ENCODE data around the gene RRAS2. TPM values are rescaled to one million over a fixed set of nuclear protein-coding genes. Genes with fewer than 3 reads are reported as not detected.

Gene RRAS2
- polyA plus RNA-seq, 1 of the 3 experiments (the other 2 are of a cell fraction) = 53.3 TPM

GRCh38 chr11:14373941-14374646 lies 15.1 kb upstream of the RRAS2 start:
- Histone ChIP-seq H3F3A (replicated peaks; ENCODE audit: insufficient read depth) (peaks cover 10% of the 10 kb centered on the region), H3K4me3 (ENCODE audit: low read depth in 2 of 2, low read length in 1 of 2) (no peak overlapping the region), H4K20me1 (ENCODE audit: insufficient read depth) (no peaks in the 10 kb centered on the region), H3K79me2 (ENCODE audit: insufficient read depth) (no peaks in the 10 kb centered on the region), H3K36me3 (replicated peaks in 1 of 2; ENCODE audit: control insufficient read depth in 1 of 2, insufficient read depth in 2 of 2, low read length in 1 of 2) (no peaks in the 10 kb centered on the region), H3K9me2 (no peaks in the 10 kb centered on the region), H3K9ac (no peak overlapping the region), H3K4me2 (peak overlapping the region; percentile 7; the same call in 1 of the 2 replicates), H3K4me1 (ENCODE audit: control insufficient read depth in 1 of 2, insufficient read depth in 2 of 2, low read depth in 1 of 2, low read length in 1 of 2) (peaks cover 9 to 15% of the 10 kb centered on the region in 2 experiments; a peak in 3 of 4 replicates), H3K27ac (ENCODE audit: low read depth in 2 of 2, low read length in 1 of 2) (peak overlapping the region in 1 of 2 experiments; percentile 22; a peak in 2 of 4 replicates), H3K27me3 (ENCODE audit: insufficient read depth) (no peaks in the 10 kb centered on the region), H2AFZ (ENCODE audit: low read depth) (no peak overlapping the region), H3K9me3 (no peaks in the 10 kb centered on the region)
- TF ChIP-seq JUND (IDR thresholded peaks at IDR 0.05) (peak; percentile 34; the same call in 1 of the 2 replicates), USF1 (IDR thresholded peaks at IDR 0.05; ENCODE audit: borderline replicate concordance, low read depth) (no peak), EZH2phosphoT487 (IDR thresholded peaks at IDR 0.05; ENCODE audit: borderline replicate concordance, low read depth) (no peak), TCF12 (IDR thresholded peaks at IDR 0.05) (peak; percentile 40), TAF1 (IDR thresholded peaks at IDR 0.05; ENCODE audit: borderline replicate concordance, low read depth, low read length) (no peak), NRF1 (IDR thresholded peaks at IDR 0.05; ENCODE audit: low read depth, low read length) (no peak), EP300 (IDR thresholded peaks at IDR 0.05; ENCODE audit: borderline replicate concordance in 1 of 2, low read depth in 1 of 2, low read length in 1 of 2) (peak in 1 of 2 experiments; percentile 30; a peak in 1 of 4 replicates), PBX3 (IDR thresholded peaks at IDR 0.05) (peak; percentile 61), REST (IDR thresholded peaks at IDR 0.05; ENCODE audit: low read depth, low read length) (no peak), FOXM1 (IDR thresholded peaks at IDR 0.05; ENCODE audit: low read depth) (no peak), GATA2 (CRISPR knock-in tag; IDR thresholded peaks at IDR 0.05) (no peak), YY1 (IDR thresholded peaks at IDR 0.05; ENCODE audit: low read depth) (no peak), MEF2A (IDR thresholded peaks at IDR 0.05; ENCODE audit: borderline replicate concordance, low read depth) (no peak), NFIC (IDR thresholded peaks at IDR 0.05; ENCODE audit: borderline replicate concordance) (peak; percentile 57)
- TF ChIP-seq, protein P1, sequence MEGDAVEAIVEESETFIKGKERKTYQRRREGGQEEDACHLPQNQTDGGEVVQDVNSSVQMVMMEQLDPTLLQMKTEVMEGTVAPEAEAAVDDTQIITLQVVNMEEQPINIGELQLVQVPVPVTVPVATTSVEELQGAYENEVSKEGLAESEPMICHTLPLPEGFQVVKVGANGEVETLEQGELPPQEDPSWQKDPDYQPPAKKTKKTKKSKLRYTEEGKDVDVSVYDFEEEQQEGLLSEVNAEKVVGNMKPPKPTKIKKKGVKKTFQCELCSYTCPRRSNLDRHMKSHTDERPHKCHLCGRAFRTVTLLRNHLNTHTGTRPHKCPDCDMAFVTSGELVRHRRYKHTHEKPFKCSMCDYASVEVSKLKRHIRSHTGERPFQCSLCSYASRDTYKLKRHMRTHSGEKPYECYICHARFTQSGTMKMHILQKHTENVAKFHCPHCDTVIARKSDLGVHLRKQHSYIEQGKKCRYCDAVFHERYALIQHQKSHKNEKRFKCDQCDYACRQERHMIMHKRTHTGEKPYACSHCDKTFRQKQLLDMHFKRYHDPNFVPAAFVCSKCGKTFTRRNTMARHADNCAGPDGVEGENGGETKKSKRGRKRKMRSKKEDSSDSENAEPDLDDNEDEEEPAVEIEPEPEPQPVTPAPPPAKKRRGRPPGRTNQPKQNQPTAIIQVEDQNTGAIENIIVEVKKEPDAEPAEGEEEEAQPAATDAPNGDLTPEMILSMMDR (IDR thresholded peaks at IDR 0.05) = no peak
- WGBS (ENCODE audit: low lambda C conversion rate) = 64% methylated on average over 2 of the region's 2 CpGs
- CTCF ChIA-PET = interaction anchor here (0.8 to 1.5 kb wide), 3 partner anchors 9 to 66 kb away, joined by 3 to 4 read pairs (median 3); no protein-coding TSS in a partner anchor
- DNase-seq = no peak
- POLR2A ChIA-PET = no interaction called here

Measured in SK-N-SH (cell line).